WTC11 (cell line): Measurements from ENCODE around the gene STN1. TPM values are rescaled to one million over a fixed set of nuclear protein-coding genes. Genes with fewer than 3 reads are reported as not detected.

Source experiments
- ATAC-seq: fragments of 200-7000 bp; cut with Tn5 transposase; 2 replicates; pipeline ENCODE4 v1.10.0; 2021; ENCODE audit warnings: mild to moderate bottlenecking, moderate library complexity
- CTCF ChIA-PET: fragments of 300-600 bp; sonication (Branson Sonifier 250); formaldehyde crosslinking; loops from one replicate; lab custom pipeline; 2021; ENCODE audit warnings: antibody characterized with exemption; lab: Charles Lee
- POLR2A ChIA-PET: fragments of 350-600 bp; sonication (Branson Sonifier 250); formaldehyde crosslinking; loops from one replicate; lab custom pipeline; 2021; ENCODE audit warnings: antibody characterized with exemption; lab: Charles Lee
- DNase-seq: peaks from one replicate; pipeline ENCODE4 v3.0.0; 2021; ENCODE audit warnings: low spot score
- H3K27ac Mint-ChIP-seq: 2 replicates; pipeline ENCODE4 v1.8.0; 2021; ENCODE audit warnings: mixed read lengths
- H3K27me3 Mint-ChIP-seq: 2 replicates; pipeline ENCODE4 v1.8.0; 2021; ENCODE audit warnings: low read depth, mild to moderate bottlenecking, moderate library complexity, mixed read lengths
- H3K36me3 Mint-ChIP-seq: 2 replicates; pipeline ENCODE4 v1.8.0; 2021; ENCODE audit warnings: mixed read lengths
- H3K4me1 Mint-ChIP-seq: 2 replicates; pipeline ENCODE4 v1.8.0; 2022; ENCODE audit warnings: mixed read lengths
- H3K4me3 Mint-ChIP-seq: 2 replicates; pipeline ENCODE4 v1.8.0; 2021; ENCODE audit warnings: mild to moderate bottlenecking, moderate library complexity, mixed read lengths
- H3K9me3 Mint-ChIP-seq: 2 replicates; pipeline ENCODE4 v1.8.0; 2021; ENCODE audit warnings: mixed read lengths
- ATF1 ChIP-seq: sonication (generic); formaldehyde crosslinking; IDR thresholded peaks from 2 replicates; pipeline ENCODE4 v1.8.1; 2023; ENCODE audit warnings: mild to moderate bottlenecking, moderate library complexity, missing genetic modification reagents
- ATF2 ChIP-seq: sonication (generic); formaldehyde crosslinking; IDR thresholded peaks from 2 replicates; pipeline ENCODE4 v1.8.1; 2022; ENCODE audit warnings: low read depth, missing genetic modification reagents, borderline replicate concordance
- CREM ChIP-seq: sonication (generic); formaldehyde crosslinking; IDR thresholded peaks from 2 replicates; pipeline ENCODE4 v1.8.1; 2022; ENCODE audit warnings: mild to moderate bottlenecking, missing genetic modification reagents, moderate library complexity
- FOXP4 ChIP-seq: sonication (generic); formaldehyde crosslinking; IDR thresholded peaks from 2 replicates; pipeline ENCODE4 v1.8.0; 2022; ENCODE audit warnings: mild to moderate bottlenecking, missing genetic modification reagents
- IRF1 ChIP-seq: sonication (generic); formaldehyde crosslinking; IDR thresholded peaks from 2 replicates; pipeline ENCODE4 v1.8.0; 2023; ENCODE audit warnings: missing genetic modification reagents
- KAT7 ChIP-seq: sonication (generic); formaldehyde crosslinking; IDR thresholded peaks from 2 replicates; pipeline ENCODE4 v1.8.1; 2023; ENCODE audit warnings: missing genetic modification reagents, mild to moderate bottlenecking, borderline replicate concordance
- MYBL2 ChIP-seq: sonication (generic); formaldehyde crosslinking; IDR thresholded peaks from 2 replicates; pipeline ENCODE4 v1.8.1; 2023; ENCODE audit warnings: mild to moderate bottlenecking, moderate library complexity, missing genetic modification reagents
- NFYB ChIP-seq: sonication (generic); formaldehyde crosslinking; conservative IDR thresholded peaks from 2 replicates; pipeline ENCODE4 v1.8.0; 2022; ENCODE audit warnings: low read depth, missing genetic modification reagents
- NR1H2 ChIP-seq: sonication (generic); formaldehyde crosslinking; IDR thresholded peaks from 2 replicates; pipeline ENCODE4 v1.9.0; 2021; ENCODE audit warnings: mild to moderate bottlenecking, moderate library complexity, missing genetic modification reagents
- PRDM15 ChIP-seq: sonication (generic); formaldehyde crosslinking; IDR thresholded peaks from 2 replicates; pipeline ENCODE4 v1.8.0; 2022; ENCODE audit warnings: missing genetic modification reagents
- RORB ChIP-seq: fragments of 250-450 bp; sonication (Bioruptor Pico); IDR thresholded peaks from 2 replicates; pipeline ENCODE4 v1.9.0; 2021; ENCODE audit warnings: mild to moderate bottlenecking
- SOX15 ChIP-seq: fragments of 250-450 bp; sonication (Bioruptor Pico); IDR thresholded peaks from 2 replicates; pipeline ENCODE4 v1.9.0; 2021; ENCODE audit warnings: mild to moderate bottlenecking
- ZNF121 ChIP-seq: sonication (generic); formaldehyde crosslinking; IDR thresholded peaks from 2 replicates; pipeline ENCODE4 v1.8.0; 2023; ENCODE audit warnings: missing genetic modification reagents
- ZNF396 ChIP-seq: fragments of 250-450 bp; sonication (Bioruptor Pico); IDR thresholded peaks from 2 replicates; pipeline ENCODE4 v1.8.0; 2021; ENCODE audit warnings: mild to moderate bottlenecking, moderate library complexity, borderline replicate concordance
- ZNF423 ChIP-seq: fragments of 250-450 bp; sonication (Bioruptor Pico); IDR thresholded peaks from 2 replicates; pipeline ENCODE4 v2.1.2; 2022; ENCODE audit warnings: mild to moderate bottlenecking, moderate library complexity
- ZNF425 ChIP-seq: fragments of 250-450 bp; sonication (Bioruptor Pico); conservative IDR thresholded peaks from 2 replicates; pipeline ENCODE4 v1.9.0; 2021; ENCODE audit warnings: mild to moderate bottlenecking
- ZNF512 ChIP-seq: sonication (generic); formaldehyde crosslinking; IDR thresholded peaks from 2 replicates; pipeline ENCODE4 v1.8.1; 2022; ENCODE audit warnings: missing genetic modification reagents, borderline replicate concordance
- ZSCAN18 ChIP-seq: fragments of 250-450 bp; sonication (Bioruptor Pico); IDR thresholded peaks from 2 replicates; pipeline ENCODE4 v2.1.2; 2022; ENCODE audit warnings: mild to moderate bottlenecking, moderate library complexity
- total RNA-seq: library from RNA; stranded (reverse); gene quantifications from 3 replicates; pipeline ENCODE4 v1.2.3, GENCODE V29; 2021

STN1 gene
- total RNA-seq, 1 experiment from 2014 or later = 13.9 TPM

- Mint-ChIP-seq H3K36me3 (no peaks in the 10 kb centered on the region), H3K4me3 (no peak overlapping the region), H3K27ac (no peak overlapping the region), H3K27me3 (no peaks in the 10 kb centered on the region), H3K9me3 (no peaks in the 10 kb centered on the region), H3K4me1 (peaks cover 60% of the 10 kb centered on the region)
- ChIA-PET POLR2A (interaction anchor here (0.6 kb wide), 1 partner anchor 178 kb away, joined by 3 read pairs; no protein-coding TSS in a partner anchor), CTCF (no interaction called here)
- ATAC-seq (no peak), DNase-seq (no peak)
- TF ChIP-seq MYBL2 (CRISPR knock-in tag) = no peak
- no peak for TF ChIP-seq NR1H2 (CRISPR knock-in tag)
- no peak for TF ChIP-seq CREM (CRISPR knock-in tag)
- TF ChIP-seq SOX15 = no peak
- TF ChIP-seq ZNF425 (CRISPR knock-in tag) = no peak
- TF ChIP-seq ZSCAN18 = no peak
- no peak for TF ChIP-seq ATF2
- TF ChIP-seq ZNF396 (CRISPR knock-in tag) = no peak
- no peak for TF ChIP-seq PRDM15 (CRISPR knock-in tag)
These were observed 74.9 kb downstream of the STN1 start for GRCh38 chr10:103843045-103843444.

GRCh38 chr10:103842605-103843004 is 75.4 kb downstream of the STN1 start:
- Mint-ChIP-seq H3K4me3 (no peak overlapping the region), H3K27ac (no peak overlapping the region), H3K4me1 (peaks cover 63% of the 10 kb centered on the region), H3K27me3 (no peaks in the 10 kb centered on the region)
- POLR2A ChIA-PET = no interaction called here
- ATAC-seq (no peak), DNase-seq (no peak)
- CTCF ChIA-PET = no interaction called here
- no peak for TF ChIP-seq ZNF121 (CRISPR knock-in tag)
- TF ChIP-seq PRDM15 (CRISPR knock-in tag) = no peak
- no peak for TF ChIP-seq IRF1 (CRISPR knock-in tag)
- no peak for TF ChIP-seq NFYB
- TF ChIP-seq ZNF423 (CRISPR knock-in tag) = no peak
- no peak for TF ChIP-seq RORB (CRISPR knock-in tag)
- TF ChIP-seq KAT7 (CRISPR knock-in tag) = no peak
- no peak for TF ChIP-seq FOXP4 (CRISPR knock-in tag)
- no peak for TF ChIP-seq ZNF512 (CRISPR knock-in tag)
- TF ChIP-seq ATF1 (CRISPR knock-in tag) = no peak
- TF ChIP-seq, all 79 proteins: peak for 0
- Mint-ChIP-seq H3K9me3 (no peaks in the 10 kb centered on the region), H3K36me3 (no peaks in the 10 kb centered on the region)
